ENCODE measurements around the gene BCAP31. TPM values are rescaled to one million over a fixed set of nuclear protein-coding genes. Genes with fewer than 3 reads are reported as not detected.
A peak's percentile ranks its signal among the peaks of the same experiment; 100 is the strongest.

The BCAP31 gene
- total RNA-seq, 5 donors from 2014 or later (not counting 1 experiment from before 2014, with no cell fraction given): 90.1 to 124 (median 107) TPM

DNA sequence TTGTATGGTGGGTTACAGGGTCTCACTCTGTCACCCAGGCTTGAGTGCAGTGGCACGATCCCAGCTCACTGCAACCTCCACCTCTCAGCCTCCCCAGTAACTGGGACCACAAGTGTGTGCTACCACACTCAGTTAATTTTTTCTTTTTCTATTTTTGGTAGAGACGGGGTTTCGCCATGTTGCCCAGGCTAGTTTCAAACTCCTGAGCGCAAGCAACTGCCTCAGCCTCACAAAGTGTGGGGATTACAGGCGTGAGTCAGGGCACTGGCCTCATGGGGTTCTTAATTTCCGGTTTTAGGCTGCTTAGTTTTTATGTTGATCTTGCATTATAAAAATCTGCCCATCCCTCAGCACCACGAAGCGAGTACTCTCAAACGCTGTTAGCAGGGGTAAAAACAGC is 6.7 kb downstream of the BCAP31 start:
- H3K36me3 Mint-ChIP-seq: peaks cover 19% of the 10 kb centered on the region
- no CpG with 5 or more reads among the region's 9 CpGs for WGBS (ENCODE audit: insufficient coverage)
- CTCF ChIA-PET: no interaction called here

DNA sequence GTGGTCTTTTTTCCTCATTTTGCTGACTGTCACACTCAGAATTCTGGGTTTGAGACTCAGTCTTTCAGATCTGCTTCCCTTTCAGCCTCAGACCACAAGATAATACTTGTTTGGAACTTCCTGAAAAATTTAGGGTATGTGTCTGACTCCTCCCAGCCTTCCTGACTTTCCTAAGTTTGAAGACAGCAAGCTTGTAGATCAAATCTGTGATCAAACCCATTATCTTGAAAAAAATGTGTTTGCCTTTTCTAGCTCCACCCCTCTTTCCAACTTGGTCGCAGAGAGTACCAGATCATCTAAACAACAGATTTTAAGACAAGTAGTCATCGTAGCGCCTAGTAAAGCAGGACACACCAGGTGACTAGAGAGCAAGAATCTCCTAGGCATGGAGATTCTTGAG is 9.9 kb downstream of the BCAP31 start:
- Histone ChIP-seq H3K27me3 (replicated peaks in 1 of 2; ENCODE audit: control insufficient read depth in 2 of 2, extremely low read depth in 1 of 2, insufficient read depth in 2 of 2, low read length in 1 of 2) (no peaks in the 10 kb centered on the region), H3K36me3 (ENCODE audit: control insufficient read depth in 2 of 2, extremely low read depth in 1 of 2, insufficient read depth in 1 of 2, low read length in 1 of 2) (peaks cover 0 to 61% of the 10 kb centered on the region in 2 donors), H3K4me3 (ENCODE audit: control insufficient read depth in 1 of 2, extremely low read depth in 1 of 2, low read length in 1 of 2) (no peak overlapping the region), H3K4me1 (ENCODE audit: control insufficient read depth in 1 of 2, extremely low read depth in 1 of 2, insufficient read depth in 2 of 2, low read length in 2 of 2) (peaks cover 0 to 3% of the 10 kb centered on the region in 2 experiments), H3K9me3 (no peaks in the 10 kb centered on the region), H3K27ac (ENCODE audit: low read length) (no peak overlapping the region)
- H3K4me1 Mint-ChIP-seq: peaks cover 6 to 13% (median 8%) of the 10 kb centered on the region in 3 donors
- ChIA-PET POLR2A (no interaction called here), CTCF (no interaction called here)
- H3K27me3 Mint-ChIP-seq: peaks cover 0 to 11% of the 10 kb centered on the region in 2 donors
- ATAC-seq (replicated peaks in 1 of 4): no peak
- peaks cover 12% of the 10 kb centered on the region for H3K36me3 Mint-ChIP-seq
- DNase-seq: no peak
- no peaks in the 10 kb centered on the region for H3K9me3 Mint-ChIP-seq
- no CpG with 5 or more reads among the region's 3 CpGs for WGBS (ENCODE audit: insufficient coverage)
- H3K4me3 Mint-ChIP-seq: no peak overlapping the region
- no peak overlapping the region for H3K27ac Mint-ChIP-seq

More for the DNA sequence above, 6.7 kb downstream of the BCAP31 start:
- H3K27me3 Mint-ChIP-seq: peaks cover 0 to 9% of the 10 kb centered on the region in 2 donors
- DNase-seq: no peak
- H3K27ac ChIP-seq (ENCODE audit: low read length): no peak overlapping the region
- peaks cover 10 to 29% (median 25%) of the 10 kb centered on the region in 3 donors for H3K4me1 Mint-ChIP-seq
- no peak overlapping the region for H3K27ac Mint-ChIP-seq
- POLR2A ChIA-PET: no interaction called here
- H3K4me3 Mint-ChIP-seq: no peak overlapping the region
- no peaks in the 10 kb centered on the region for H3K27me3 ChIP-seq (replicated peaks in 1 of 2; ENCODE audit: control insufficient read depth in 2 of 2, extremely low read depth in 1 of 2, insufficient read depth in 2 of 2, low read length in 1 of 2)
- no peak overlapping the region for H3K4me3 ChIP-seq (ENCODE audit: control insufficient read depth in 1 of 2, extremely low read depth in 1 of 2, low read length in 1 of 2)
- no peaks in the 10 kb centered on the region for H3K9me3 Mint-ChIP-seq
- peaks cover 5 to 12% of the 10 kb centered on the region in 2 experiments for H3K4me1 ChIP-seq (ENCODE audit: control insufficient read depth in 1 of 2, extremely low read depth in 1 of 2, insufficient read depth in 2 of 2, low read length in 2 of 2)
- H3K36me3 ChIP-seq (ENCODE audit: control insufficient read depth in 2 of 2, extremely low read depth in 1 of 2, insufficient read depth in 1 of 2, low read length in 1 of 2): peaks cover 0 to 71% of the 10 kb centered on the region in 2 donors
- no peaks in the 10 kb centered on the region for H3K9me3 ChIP-seq
- no peak for ATAC-seq (replicated peaks in 1 of 4)

GRCh38 chrX:153709726-153710674 is 14.2 kb downstream of the BCAP31 start:
- no peak for DNase-seq
- ChIA-PET CTCF (interaction anchor here in 1 of 2 donors (0.6 kb wide), 1 partner anchor 776 kb away, joined by 5 read pairs; no protein-coding TSS in a partner anchor), POLR2A (no interaction called here)
- Histone ChIP-seq H3K27me3 (replicated peaks in 1 of 2; ENCODE audit: control insufficient read depth in 2 of 2, extremely low read depth in 1 of 2, insufficient read depth in 2 of 2, low read length in 1 of 2) (no peaks in the 10 kb centered on the region), H3K36me3 (ENCODE audit: control insufficient read depth in 2 of 2, extremely low read depth in 1 of 2, insufficient read depth in 1 of 2, low read length in 1 of 2) (peaks cover 0 to 35% of the 10 kb centered on the region in 2 donors), H3K27ac (ENCODE audit: low read length) (no peak overlapping the region), H3K4me1 (ENCODE audit: control insufficient read depth in 1 of 2, extremely low read depth in 1 of 2, insufficient read depth in 2 of 2, low read length in 2 of 2) (peaks cover 0 to 8% of the 10 kb centered on the region in 2 experiments), H3K9me3 (no peaks in the 10 kb centered on the region), H3K4me3 (ENCODE audit: control insufficient read depth in 1 of 2, extremely low read depth in 1 of 2, low read length in 1 of 2) (no peak overlapping the region)
- no peak overlapping the region for H3K27ac Mint-ChIP-seq
- 97% methylated on average over 15 of the region's 27 CpGs for WGBS (ENCODE audit: insufficient coverage)
- peaks cover 9% of the 10 kb centered on the region for H3K36me3 Mint-ChIP-seq
- peaks cover 0 to 14% of the 10 kb centered on the region in 2 donors for H3K27me3 Mint-ChIP-seq
- H3K9me3 Mint-ChIP-seq: no peaks in the 10 kb centered on the region
- no peak for ATAC-seq (replicated peaks in 1 of 4)
- peaks cover 4 to 12% (median 7%) of the 10 kb centered on the region in 3 donors for H3K4me1 Mint-ChIP-seq
- H3K4me3 Mint-ChIP-seq: no peak overlapping the region

DNA sequence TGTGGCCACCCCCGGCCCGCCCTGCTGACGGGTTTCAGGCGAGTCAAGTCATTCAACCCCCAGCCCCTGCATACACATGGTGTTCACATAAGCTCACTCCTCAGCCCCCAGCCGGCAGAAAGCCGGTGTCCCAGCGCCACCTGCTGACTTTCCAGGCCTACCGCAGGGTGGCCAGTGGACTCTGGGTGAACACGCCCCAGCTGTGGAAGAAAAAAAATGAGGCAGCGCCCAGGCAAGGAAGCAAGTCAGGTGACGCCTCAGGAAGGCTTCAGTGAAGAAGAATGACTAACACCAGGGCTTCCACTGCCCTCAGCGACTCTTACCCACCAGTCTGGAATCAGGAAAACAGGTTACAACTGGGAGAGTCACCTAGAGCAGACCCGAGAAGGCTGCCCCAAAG is 15.8 kb downstream of the BCAP31 start:
- peaks cover 3% of the 10 kb centered on the region for H3K36me3 Mint-ChIP-seq
- H3K4me1 ChIP-seq (ENCODE audit: control insufficient read depth in 1 of 2, extremely low read depth in 1 of 2, insufficient read depth in 2 of 2, low read length in 2 of 2): peaks cover 0 to 8% of the 10 kb centered on the region in 2 experiments
- WGBS (ENCODE audit: insufficient coverage): 35% methylated on average over 5 of the region's 13 CpGs
- CTCF ChIA-PET: interaction anchor here in 1 of 2 donors (1.2 kb wide), 1 partner anchor 153 kb away, joined by 5 read pairs; no protein-coding TSS in a partner anchor
- peaks cover 0 to 10% of the 10 kb centered on the region in 2 donors for H3K27me3 Mint-ChIP-seq
- no peaks in the 10 kb centered on the region for H3K9me3 Mint-ChIP-seq
- no peak overlapping the region for H3K27ac ChIP-seq (ENCODE audit: low read length)
- H3K36me3 ChIP-seq (ENCODE audit: control insufficient read depth in 2 of 2, extremely low read depth in 1 of 2, insufficient read depth in 1 of 2, low read length in 1 of 2): peaks cover 0 to 31% of the 10 kb centered on the region in 2 donors
- H3K27ac Mint-ChIP-seq: no peak overlapping the region
- H3K9me3 ChIP-seq: no peaks in the 10 kb centered on the region
- no peak overlapping the region for H3K4me3 Mint-ChIP-seq
- POLR2A ChIA-PET: no interaction called here
- no peak overlapping the region for H3K4me3 ChIP-seq (ENCODE audit: control insufficient read depth in 1 of 2, extremely low read depth in 1 of 2, low read length in 1 of 2)
- peak; percentile 34 to 69 (median 52) for ATAC-seq (replicated peaks in 1 of 4)
- peak in 19 of 35 experiments; percentile 9 to 47 (median 28) for DNase-seq
- H3K27me3 ChIP-seq (replicated peaks in 1 of 2; ENCODE audit: control insufficient read depth in 2 of 2, extremely low read depth in 1 of 2, insufficient read depth in 2 of 2, low read length in 1 of 2): no peaks in the 10 kb centered on the region
- H3K4me1 Mint-ChIP-seq: peaks cover 4 to 9% (median 5%) of the 10 kb centered on the region in 3 donors

DNA sequence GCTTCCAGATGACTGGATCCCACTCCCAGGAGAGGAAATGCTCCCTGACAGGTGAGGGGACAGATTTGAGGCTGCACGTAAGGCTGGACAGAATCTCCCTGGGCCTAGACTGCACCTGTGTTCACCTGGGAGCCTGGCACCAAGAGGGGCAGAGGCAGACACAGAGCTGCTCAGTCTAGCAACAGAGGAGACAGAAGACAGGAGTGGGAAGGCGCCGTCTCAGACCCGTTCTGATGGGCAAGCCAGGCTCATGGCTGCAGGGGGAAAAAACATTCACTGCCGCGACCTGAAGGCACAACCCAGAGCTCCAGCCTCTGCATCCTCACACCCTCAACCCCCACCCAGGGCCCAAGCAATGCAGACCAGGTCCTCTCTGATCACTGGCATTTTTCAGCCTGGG is 16.8 kb downstream of the BCAP31 start:
- ChIA-PET POLR2A (no interaction called here), CTCF (interaction anchor here in 1 of 2 donors (0.6 to 1.2 kb wide), 2 partner anchors 15 to 152 kb away, joined by 3 to 5 read pairs; no protein-coding TSS in a partner anchor)
- peaks cover 0 to 8% of the 10 kb centered on the region in 2 experiments for H3K4me1 ChIP-seq (ENCODE audit: control insufficient read depth in 1 of 2, extremely low read depth in 1 of 2, insufficient read depth in 2 of 2, low read length in 2 of 2)
- H3K9me3 Mint-ChIP-seq: no peaks in the 10 kb centered on the region
- peaks cover 4 to 9% (median 5%) of the 10 kb centered on the region in 3 donors for H3K4me1 Mint-ChIP-seq
- H3K4me3 ChIP-seq (ENCODE audit: control insufficient read depth in 1 of 2, extremely low read depth in 1 of 2, low read length in 1 of 2): no peak overlapping the region
- no peak overlapping the region for H3K27ac ChIP-seq (ENCODE audit: low read length)
- no peaks in the 10 kb centered on the region for H3K9me3 ChIP-seq
- no peaks in the 10 kb centered on the region for H3K36me3 Mint-ChIP-seq
- H3K4me3 Mint-ChIP-seq: no peak overlapping the region
- H3K27me3 ChIP-seq (replicated peaks in 1 of 2; ENCODE audit: control insufficient read depth in 2 of 2, extremely low read depth in 1 of 2, insufficient read depth in 2 of 2, low read length in 1 of 2): no peaks in the 10 kb centered on the region
- 100% methylated on average over 1 of the region's 6 CpGs for WGBS (ENCODE audit: insufficient coverage)
- no peak overlapping the region for H3K27ac Mint-ChIP-seq
- DNase-seq: no peak
- ATAC-seq (replicated peaks in 1 of 4): no peak
- H3K36me3 ChIP-seq (ENCODE audit: control insufficient read depth in 2 of 2, extremely low read depth in 1 of 2, insufficient read depth in 1 of 2, low read length in 1 of 2): peaks cover 6 to 31% of the 10 kb centered on the region in 2 donors
- H3K27me3 Mint-ChIP-seq: peaks cover 0 to 10% of the 10 kb centered on the region in 2 donors

DNA sequence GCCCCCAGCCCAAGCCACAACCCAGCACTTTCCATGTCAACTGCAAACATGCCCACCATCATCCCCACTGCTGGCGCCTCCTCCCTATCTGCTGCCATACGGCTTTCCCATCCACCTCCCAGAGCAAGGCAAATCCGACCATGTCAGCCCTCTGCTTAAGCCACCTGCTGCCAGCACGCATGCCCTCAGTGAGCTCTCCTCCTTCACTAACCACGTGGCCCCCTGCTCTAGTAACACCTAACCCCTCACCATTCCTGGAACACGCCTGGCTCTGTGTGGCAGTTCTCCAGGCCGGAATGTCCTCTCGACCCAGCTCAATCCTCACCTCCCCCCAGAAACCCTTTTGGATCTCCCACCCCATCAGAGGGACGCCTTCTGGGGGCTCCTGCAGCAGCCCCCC is 17.4 kb downstream of the BCAP31 start:
- H3K4me3 Mint-ChIP-seq: no peak overlapping the region
- peaks cover 4 to 9% (median 5%) of the 10 kb centered on the region in 3 donors for H3K4me1 Mint-ChIP-seq
- H3K4me3 ChIP-seq (ENCODE audit: control insufficient read depth in 1 of 2, extremely low read depth in 1 of 2, low read length in 1 of 2): no peak overlapping the region
- no peaks in the 10 kb centered on the region for H3K36me3 Mint-ChIP-seq
- POLR2A ChIA-PET: no interaction called here
- H3K27ac Mint-ChIP-seq: no peak overlapping the region
- H3K9me3 Mint-ChIP-seq: no peaks in the 10 kb centered on the region
- peaks cover 0 to 8% of the 10 kb centered on the region in 2 experiments for H3K4me1 ChIP-seq (ENCODE audit: control insufficient read depth in 1 of 2, extremely low read depth in 1 of 2, insufficient read depth in 2 of 2, low read length in 2 of 2)
- H3K36me3 ChIP-seq (ENCODE audit: control insufficient read depth in 2 of 2, extremely low read depth in 1 of 2, insufficient read depth in 1 of 2, low read length in 1 of 2): peaks cover 6 to 34% of the 10 kb centered on the region in 2 donors
- H3K27me3 Mint-ChIP-seq: peaks cover 0 to 10% of the 10 kb centered on the region in 2 donors
- no peaks in the 10 kb centered on the region for H3K27me3 ChIP-seq (replicated peaks in 1 of 2; ENCODE audit: control insufficient read depth in 2 of 2, extremely low read depth in 1 of 2, insufficient read depth in 2 of 2, low read length in 1 of 2)
- DNase-seq (no peak), ATAC-seq (replicated peaks in 1 of 4) (no peak)
- no peaks in the 10 kb centered on the region for H3K9me3 ChIP-seq
- 100% methylated on average over 6 of the region's 9 CpGs for WGBS (ENCODE audit: insufficient coverage)
- CTCF ChIA-PET: interaction anchor here in 1 of 2 donors (0.6 kb wide), 1 partner anchor 16 kb away, joined by 3 read pairs; no protein-coding TSS in a partner anchor
- no peak overlapping the region for H3K27ac ChIP-seq (ENCODE audit: low read length)
